H9 (cell line): Measurements from ENCODE around the gene CLK2. TPM values are rescaled to one million over a fixed set of nuclear protein-coding genes. Genes with fewer than 3 reads are reported as not detected.
A peak's percentile ranks its signal among the peaks of the same experiment; 100 is the strongest.

Experiments used
- DNase-seq: peaks from one replicate; pipeline ENCODE4 v3.0.0-alpha.2; 2017
- H2AFZ ChIP-seq: one replicate; pipeline ENCODE4 v1.6.1; 2013; ENCODE audit warnings: mild to moderate bottlenecking, low read length, control low read depth, moderate library complexity
- H2AK5ac ChIP-seq: 2 replicates; pipeline ENCODE4 v1.6.1; 2013; ENCODE audit warnings: low read length, control low read depth, mixed read lengths; ENCODE audit not compliant: insufficient read length
- H2BK120ac ChIP-seq: one replicate; pipeline ENCODE4 v1.6.1; 2013; ENCODE audit warnings: low read depth, mild to moderate bottlenecking, low read length, control low read depth, inconsistent platforms; ENCODE audit not compliant: poor library complexity, severe bottlenecking
- H2BK12ac ChIP-seq: 2 replicates; pipeline ENCODE4 v1.6.1; 2013; ENCODE audit warnings: low read length, control low read depth, mixed read lengths, low read depth; ENCODE audit not compliant: insufficient read length
- H2BK15ac ChIP-seq: 2 replicates; pipeline ENCODE4 v1.6.1; 2013; ENCODE audit warnings: low read depth, low read length, control low read depth
- H2BK20ac ChIP-seq: one replicate; pipeline ENCODE4 v1.6.1; 2013; ENCODE audit warnings: low read depth, mild to moderate bottlenecking, low read length, control low read depth, inconsistent platforms; ENCODE audit not compliant: poor library complexity, severe bottlenecking
- H2BK5ac ChIP-seq: 2 replicates; pipeline ENCODE4 v1.6.1; 2013; ENCODE audit warnings: low read length, control low read depth, mixed read lengths; ENCODE audit not compliant: insufficient read length
- H3K14ac ChIP-seq: 2 replicates; pipeline ENCODE4 v1.6.1; 2013; ENCODE audit warnings: low read length, control low read depth; ENCODE audit not compliant: insufficient read depth
- H3K18ac ChIP-seq: 2 replicates; pipeline ENCODE4 v1.6.1; 2013; ENCODE audit warnings: low read depth, mild to moderate bottlenecking, mixed read lengths, low read length, control low read depth; ENCODE audit not compliant: insufficient read length
- H3K23ac ChIP-seq: 2 replicates; pipeline ENCODE4 v1.6.1; 2013; ENCODE audit warnings: low read length, control low read depth, mixed read lengths, low read depth; ENCODE audit not compliant: insufficient read length
- H3K23me2 ChIP-seq: 2 replicates; pipeline ENCODE4 v1.6.1; 2013; ENCODE audit warnings: low read depth, mild to moderate bottlenecking, mixed read lengths, low read length, control low read depth; ENCODE audit not compliant: insufficient read length, poor library complexity, severe bottlenecking
- H3K27ac ChIP-seq: 2 replicates; pipeline ENCODE4 v1.5.1; 2013; ENCODE audit warnings: low read length, control low read depth, mixed read lengths, low read depth; ENCODE audit not compliant: insufficient read length
- H3K27me3 ChIP-seq: 2 replicates; pipeline ENCODE4 v1.6.1; 2013; ENCODE audit warnings: low read length, control low read depth, inconsistent platforms; ENCODE audit not compliant: insufficient read depth
- H3K4ac ChIP-seq: 2 replicates; pipeline ENCODE4 v1.6.1; 2013; ENCODE audit warnings: low read depth, mild to moderate bottlenecking, control low read depth, inconsistent platforms, low read length, moderate library complexity
- H3K4me1 ChIP-seq: 2 replicates; pipeline ENCODE4 v1.6.1; 2013; ENCODE audit warnings: low read length, control low read depth, inconsistent platforms; ENCODE audit not compliant: insufficient read depth
- H3K4me2 ChIP-seq: 2 replicates; pipeline ENCODE4 v1.6.1; 2013; ENCODE audit warnings: low read length, control low read depth, mixed read lengths; ENCODE audit not compliant: insufficient read length, insufficient read depth
- H3K56ac ChIP-seq: 2 replicates; pipeline ENCODE4 v1.6.1; 2013; ENCODE audit warnings: low read depth, mild to moderate bottlenecking, mixed read lengths, low read length, control low read depth; ENCODE audit not compliant: insufficient read length
- H3K79me1 ChIP-seq: 2 replicates; pipeline ENCODE4 v1.6.1; 2013; ENCODE audit warnings: low read depth, mild to moderate bottlenecking, moderate library complexity, low read length, control low read depth, inconsistent platforms; ENCODE audit not compliant: insufficient read depth, poor library complexity, severe bottlenecking
- H3K79me2 ChIP-seq: 2 replicates; pipeline ENCODE4 v1.6.1; 2013; ENCODE audit warnings: low read length, control low read depth, inconsistent platforms; ENCODE audit not compliant: insufficient read depth
- H3K9ac ChIP-seq: 2 replicates; pipeline ENCODE4 v1.6.1; 2013; ENCODE audit warnings: low read length, control low read depth, mixed read lengths; ENCODE audit not compliant: insufficient read length; ENCODE audit errors: extremely low read depth
- H3K9me3 ChIP-seq: one replicate; pipeline ENCODE4 v1.6.1; 2013; ENCODE audit warnings: low read depth, low read length, inconsistent platforms; ENCODE audit not compliant: control insufficient read depth
- H3T11ph ChIP-seq: one replicate; pipeline ENCODE4 v1.6.1; 2013; ENCODE audit warnings: mild to moderate bottlenecking, low read length, control low read depth, inconsistent platforms
- H4K20me1 ChIP-seq: one replicate; pipeline ENCODE4 v1.6.1; 2013; ENCODE audit not compliant: control insufficient read depth, insufficient read length, insufficient read depth
- H4K5ac ChIP-seq: 2 replicates; pipeline ENCODE4 v1.6.1; 2013; ENCODE audit warnings: low read depth, mild to moderate bottlenecking, mixed read lengths, low read length, control low read depth; ENCODE audit not compliant: insufficient read length
- H4K8ac ChIP-seq: replicated peaks from 2 replicates; pipeline ENCODE4 v1.6.1; 2013; ENCODE audit warnings: low read length, control low read depth, mixed read lengths, low read depth; ENCODE audit not compliant: insufficient read length
- H4K91ac ChIP-seq: 2 replicates; pipeline ENCODE4 v1.6.1; 2013; ENCODE audit warnings: low read depth, mild to moderate bottlenecking, moderate library complexity, mixed read lengths, low read length, control low read depth; ENCODE audit not compliant: insufficient read length
- H3K27ac Mint-ChIP-seq, 3 experiments: 2 replicates in 2 of 3; 3 replicates in 1 of 3; pipeline ENCODE4 v1.8.0; 2020 to 2021; ENCODE audit warnings: mixed read lengths in 3 of 3, mild to moderate bottlenecking in 1 of 3, moderate library complexity in 1 of 3
- H3K27me3 Mint-ChIP-seq: 2 replicates; pipeline ENCODE4 v1.8.0; 2021; ENCODE audit warnings: low read depth, mild to moderate bottlenecking, moderate library complexity, mixed read lengths
- H3K36me3 Mint-ChIP-seq, 3 experiments: 2 replicates in 2 of 3; 3 replicates in 1 of 3; pipeline ENCODE4 v1.8.0; 2020 to 2021; ENCODE audit warnings: low read depth in 3 of 3, mixed read lengths in 3 of 3; ENCODE audit not compliant: insufficient read depth in 1 of 3
- H3K4me1 Mint-ChIP-seq, 2 experiments: 2 replicates each; pipeline ENCODE4 v1.8.0; 2020; ENCODE audit warnings: mixed read lengths in 2 of 2
- H3K4me3 Mint-ChIP-seq, 2 experiments: 2 replicates in 1 of 2; 3 replicates in 1 of 2; pipeline ENCODE4 v1.8.0; 2020 to 2021; ENCODE audit warnings: mild to moderate bottlenecking in 2 of 2, mixed read lengths in 2 of 2, moderate library complexity in 1 of 2
- H3K9me3 Mint-ChIP-seq, 2 experiments: 2 replicates in 1 of 2; 3 replicates in 1 of 2; pipeline ENCODE4 v1.8.0; 2020; ENCODE audit warnings: mild to moderate bottlenecking in 2 of 2, mixed read lengths in 2 of 2, moderate library complexity in 1 of 2
- WGBS: extraction: QIAGEN DNeasy Blood & Tissue Kit; methylation state at CpG from one replicate; pipeline ENCODE4 v1.1.7; 2013; ENCODE audit warnings: missing lambda C conversion rate, low lambda C conversion rate, mixed read lengths; ENCODE audit not compliant: insufficient read length; ENCODE audit errors: extremely low coverage; 5-methylcytosine and 5-hydroxymethylcytosine counted together
- total RNA-seq: library from RNA; stranded (reverse); gene quantifications from 2 replicates; pipeline ENCODE4 v1.2.1, GENCODE V29; 2021
- TF ChIP-seq, protein P1 (sequence below): fragments of 200-600 bp; sonication (generic); conservative IDR thresholded peaks from 3 replicates; pipeline ENCODE4 v1.8.0; 2021; ENCODE audit warnings: antibody characterized with exemption, mild to moderate bottlenecking

Gene CLK2
- total RNA-seq, 1 experiment from 2014 or later = 77.5 TPM

DNA sequence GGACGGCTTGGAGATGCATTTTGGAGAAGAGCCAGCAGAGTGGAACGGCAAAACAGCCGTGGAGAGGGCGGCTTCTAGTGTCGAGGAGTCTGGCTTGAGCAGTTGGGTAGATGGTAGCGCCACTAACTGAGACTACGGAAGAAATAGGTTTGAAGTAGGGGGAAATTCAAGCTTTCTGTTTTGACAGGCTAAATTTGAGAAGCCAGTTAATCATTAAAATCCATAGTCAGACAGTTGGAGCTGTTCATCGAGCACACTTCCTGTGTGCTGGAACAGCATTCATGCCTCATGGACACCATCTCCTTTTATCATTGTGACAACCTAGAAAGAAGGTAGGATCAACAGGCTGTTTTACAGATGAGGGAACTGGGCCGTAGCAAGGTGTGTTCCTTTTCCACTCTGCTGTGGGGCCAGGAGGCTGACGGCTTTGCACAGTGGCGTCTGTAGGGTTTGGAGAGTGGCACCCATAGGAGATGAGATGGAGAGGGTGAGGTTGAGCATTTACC is 31.3 kb upstream of the CLK2 start:
- H3K4me1 Mint-ChIP-seq = peaks cover 9 to 12% of the 10 kb centered on the region in 2 experiments
- no peaks in the 10 kb centered on the region for H4K20me1 ChIP-seq
- no peak overlapping the region for H2BK20ac ChIP-seq
- no peaks in the 10 kb centered on the region for H3K27me3 ChIP-seq
- H3K79me1 ChIP-seq = no peaks in the 10 kb centered on the region
- H3K14ac ChIP-seq = no peak overlapping the region
- no CpG with 5 or more reads among the region's 11 CpGs for WGBS
- no peaks in the 10 kb centered on the region; a peak in 1 of 7 replicates for H3K36me3 Mint-ChIP-seq
- no peak overlapping the region for H2BK5ac ChIP-seq
- H3K4me3 Mint-ChIP-seq = no peak overlapping the region
- no peak overlapping the region for H3K56ac ChIP-seq
- H2AK5ac ChIP-seq = no peak overlapping the region
- no peaks in the 10 kb centered on the region for H3K9me3 ChIP-seq
- H3K79me2 ChIP-seq = peaks cover 4% of the 10 kb centered on the region; the same call in 1 of the 2 replicates
- H3K4ac ChIP-seq = no peak overlapping the region
- H3K4me1 ChIP-seq = no peaks in the 10 kb centered on the region
- H4K5ac ChIP-seq = no peak overlapping the region
- peak overlapping the region in 1 of 3 experiments; percentile 24; a peak in 2 of 7 replicates for H3K27ac Mint-ChIP-seq
- DNase-seq = no peak
- H3K23me2 ChIP-seq = peaks cover 4% of the 10 kb centered on the region
- no peak overlapping the region for H3K23ac ChIP-seq
- TF ChIP-seq, protein P1, sequence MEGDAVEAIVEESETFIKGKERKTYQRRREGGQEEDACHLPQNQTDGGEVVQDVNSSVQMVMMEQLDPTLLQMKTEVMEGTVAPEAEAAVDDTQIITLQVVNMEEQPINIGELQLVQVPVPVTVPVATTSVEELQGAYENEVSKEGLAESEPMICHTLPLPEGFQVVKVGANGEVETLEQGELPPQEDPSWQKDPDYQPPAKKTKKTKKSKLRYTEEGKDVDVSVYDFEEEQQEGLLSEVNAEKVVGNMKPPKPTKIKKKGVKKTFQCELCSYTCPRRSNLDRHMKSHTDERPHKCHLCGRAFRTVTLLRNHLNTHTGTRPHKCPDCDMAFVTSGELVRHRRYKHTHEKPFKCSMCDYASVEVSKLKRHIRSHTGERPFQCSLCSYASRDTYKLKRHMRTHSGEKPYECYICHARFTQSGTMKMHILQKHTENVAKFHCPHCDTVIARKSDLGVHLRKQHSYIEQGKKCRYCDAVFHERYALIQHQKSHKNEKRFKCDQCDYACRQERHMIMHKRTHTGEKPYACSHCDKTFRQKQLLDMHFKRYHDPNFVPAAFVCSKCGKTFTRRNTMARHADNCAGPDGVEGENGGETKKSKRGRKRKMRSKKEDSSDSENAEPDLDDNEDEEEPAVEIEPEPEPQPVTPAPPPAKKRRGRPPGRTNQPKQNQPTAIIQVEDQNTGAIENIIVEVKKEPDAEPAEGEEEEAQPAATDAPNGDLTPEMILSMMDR = no peak
- H2BK12ac ChIP-seq = no peak overlapping the region
- no peak overlapping the region for H4K8ac ChIP-seq
- H3K4me2 ChIP-seq = no peak overlapping the region
- no peaks in the 10 kb centered on the region for H3K9me3 Mint-ChIP-seq
- H3K27me3 Mint-ChIP-seq = no peaks in the 10 kb centered on the region; the same call in 1 of the 2 replicates
- H2AFZ ChIP-seq = no peak overlapping the region
- H2BK120ac ChIP-seq = no peak overlapping the region
- no peak overlapping the region for H2BK15ac ChIP-seq
- H3K18ac ChIP-seq = no peak overlapping the region
- H3K27ac ChIP-seq = no peak overlapping the region
- H3T11ph ChIP-seq = no peak overlapping the region
- H4K91ac ChIP-seq = no peak overlapping the region
- H3K9ac ChIP-seq = no peak overlapping the region
